ENCODE data around the gene FZR1.

DNA sequence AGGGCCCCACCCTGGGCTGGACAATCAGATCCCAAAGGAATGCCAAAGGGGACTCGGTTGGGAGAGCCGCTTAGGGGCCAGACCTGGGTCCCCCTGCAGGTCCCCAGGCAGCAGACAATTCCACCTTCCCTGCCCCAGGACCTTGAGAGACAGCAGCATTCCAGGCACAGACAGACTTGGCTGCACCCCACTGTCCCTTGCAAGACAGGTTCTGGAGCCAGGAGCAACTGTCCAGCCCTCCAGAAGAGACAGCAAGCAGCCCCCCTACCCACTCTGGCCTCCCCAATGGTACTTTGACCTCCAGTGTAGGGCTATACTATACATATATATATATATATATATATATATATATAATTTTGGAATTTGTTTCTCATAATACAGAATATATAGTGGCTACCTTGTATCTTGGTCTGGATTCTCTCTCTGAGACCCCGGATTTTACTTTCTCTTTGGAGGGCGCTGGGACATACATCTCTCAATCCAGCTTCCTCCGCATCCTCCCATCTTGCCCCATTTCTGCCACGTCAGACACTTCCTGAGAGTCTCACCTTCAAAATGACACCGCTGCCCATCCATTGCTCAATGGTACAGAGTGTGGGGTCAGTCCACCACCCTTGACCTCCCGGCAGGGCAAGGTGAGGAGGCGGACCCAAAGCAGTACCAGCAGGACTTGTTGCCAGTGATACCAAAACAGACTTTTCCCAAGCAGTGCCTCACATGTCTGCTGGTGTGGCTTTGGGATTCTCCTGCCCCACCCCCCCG, 38.5 kb upstream of the FZR1 start:
- TF ChIP-seq, protein P1, sequence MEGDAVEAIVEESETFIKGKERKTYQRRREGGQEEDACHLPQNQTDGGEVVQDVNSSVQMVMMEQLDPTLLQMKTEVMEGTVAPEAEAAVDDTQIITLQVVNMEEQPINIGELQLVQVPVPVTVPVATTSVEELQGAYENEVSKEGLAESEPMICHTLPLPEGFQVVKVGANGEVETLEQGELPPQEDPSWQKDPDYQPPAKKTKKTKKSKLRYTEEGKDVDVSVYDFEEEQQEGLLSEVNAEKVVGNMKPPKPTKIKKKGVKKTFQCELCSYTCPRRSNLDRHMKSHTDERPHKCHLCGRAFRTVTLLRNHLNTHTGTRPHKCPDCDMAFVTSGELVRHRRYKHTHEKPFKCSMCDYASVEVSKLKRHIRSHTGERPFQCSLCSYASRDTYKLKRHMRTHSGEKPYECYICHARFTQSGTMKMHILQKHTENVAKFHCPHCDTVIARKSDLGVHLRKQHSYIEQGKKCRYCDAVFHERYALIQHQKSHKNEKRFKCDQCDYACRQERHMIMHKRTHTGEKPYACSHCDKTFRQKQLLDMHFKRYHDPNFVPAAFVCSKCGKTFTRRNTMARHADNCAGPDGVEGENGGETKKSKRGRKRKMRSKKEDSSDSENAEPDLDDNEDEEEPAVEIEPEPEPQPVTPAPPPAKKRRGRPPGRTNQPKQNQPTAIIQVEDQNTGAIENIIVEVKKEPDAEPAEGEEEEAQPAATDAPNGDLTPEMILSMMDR (conservative IDR thresholded peaks at IDR 0.05; ENCODE audit: low read depth in 2 of 2), result no peak
- TF ChIP-seq, protein P2, sequence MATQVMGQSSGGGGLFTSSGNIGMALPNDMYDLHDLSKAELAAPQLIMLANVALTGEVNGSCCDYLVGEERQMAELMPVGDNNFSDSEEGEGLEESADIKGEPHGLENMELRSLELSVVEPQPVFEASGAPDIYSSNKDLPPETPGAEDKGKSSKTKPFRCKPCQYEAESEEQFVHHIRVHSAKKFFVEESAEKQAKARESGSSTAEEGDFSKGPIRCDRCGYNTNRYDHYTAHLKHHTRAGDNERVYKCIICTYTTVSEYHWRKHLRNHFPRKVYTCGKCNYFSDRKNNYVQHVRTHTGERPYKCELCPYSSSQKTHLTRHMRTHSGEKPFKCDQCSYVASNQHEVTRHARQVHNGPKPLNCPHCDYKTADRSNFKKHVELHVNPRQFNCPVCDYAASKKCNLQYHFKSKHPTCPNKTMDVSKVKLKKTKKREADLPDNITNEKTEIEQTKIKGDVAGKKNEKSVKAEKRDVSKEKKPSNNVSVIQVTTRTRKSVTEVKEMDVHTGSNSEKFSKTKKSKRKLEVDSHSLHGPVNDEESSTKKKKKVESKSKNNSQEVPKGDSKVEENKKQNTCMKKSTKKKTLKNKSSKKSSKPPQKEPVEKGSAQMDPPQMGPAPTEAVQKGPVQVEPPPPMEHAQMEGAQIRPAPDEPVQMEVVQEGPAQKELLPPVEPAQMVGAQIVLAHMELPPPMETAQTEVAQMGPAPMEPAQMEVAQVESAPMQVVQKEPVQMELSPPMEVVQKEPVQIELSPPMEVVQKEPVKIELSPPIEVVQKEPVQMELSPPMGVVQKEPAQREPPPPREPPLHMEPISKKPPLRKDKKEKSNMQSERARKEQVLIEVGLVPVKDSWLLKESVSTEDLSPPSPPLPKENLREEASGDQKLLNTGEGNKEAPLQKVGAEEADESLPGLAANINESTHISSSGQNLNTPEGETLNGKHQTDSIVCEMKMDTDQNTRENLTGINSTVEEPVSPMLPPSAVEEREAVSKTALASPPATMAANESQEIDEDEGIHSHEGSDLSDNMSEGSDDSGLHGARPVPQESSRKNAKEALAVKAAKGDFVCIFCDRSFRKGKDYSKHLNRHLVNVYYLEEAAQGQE (IDR thresholded peaks at IDR 0.05; ENCODE audit: unreplicated experiment), result no peak
- no peak for TF ChIP-seq EZH2 (IDR thresholded peaks at IDR 0.05; ENCODE audit: low read depth, unreplicated experiment)
- TF ChIP-seq, protein P3, sequence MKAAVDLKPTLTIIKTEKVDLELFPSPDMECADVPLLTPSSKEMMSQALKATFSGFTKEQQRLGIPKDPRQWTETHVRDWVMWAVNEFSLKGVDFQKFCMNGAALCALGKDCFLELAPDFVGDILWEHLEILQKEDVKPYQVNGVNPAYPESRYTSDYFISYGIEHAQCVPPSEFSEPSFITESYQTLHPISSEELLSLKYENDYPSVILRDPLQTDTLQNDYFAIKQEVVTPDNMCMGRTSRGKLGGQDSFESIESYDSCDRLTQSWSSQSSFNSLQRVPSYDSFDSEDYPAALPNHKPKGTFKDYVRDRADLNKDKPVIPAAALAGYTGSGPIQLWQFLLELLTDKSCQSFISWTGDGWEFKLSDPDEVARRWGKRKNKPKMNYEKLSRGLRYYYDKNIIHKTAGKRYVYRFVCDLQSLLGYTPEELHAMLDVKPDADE (IDR thresholded peaks at IDR 0.05), result no peak
- TF ChIP-seq EZH2phosphoT487 (IDR thresholded peaks at IDR 0.05; ENCODE audit: unreplicated experiment), result no peak
- TF ChIP-seq CREB1 (CRISPR knock-in tag; IDR thresholded peaks at IDR 0.05; ENCODE audit: low read depth), result no peak
- no peak for TF ChIP-seq JUNB (IDR thresholded peaks at IDR 0.05; ENCODE audit: unreplicated experiment)
- no peak for TF ChIP-seq POLR2AphosphoS5 (IDR thresholded peaks at IDR 0.05; ENCODE audit: low read depth)
